K562 treated with DMSO at 1 percent for 12 hours (cell line): ENCODE results near the gene MED31. TPM values are rescaled to one million over a fixed set of nuclear protein-coding genes. Genes with fewer than 3 reads are reported as not detected.

Experiments
- total RNA-seq: library from RNA; unstranded; fragments of 300-600 nt; gene quantifications from 2 replicates; pipeline ENCODE4 v1.2.3, GENCODE V29; 2022; ENCODE audit not compliant: insufficient read depth

MED31 gene
- total RNA-seq = 4.5 and 6.6 TPM in 2 replicates

DNA sequence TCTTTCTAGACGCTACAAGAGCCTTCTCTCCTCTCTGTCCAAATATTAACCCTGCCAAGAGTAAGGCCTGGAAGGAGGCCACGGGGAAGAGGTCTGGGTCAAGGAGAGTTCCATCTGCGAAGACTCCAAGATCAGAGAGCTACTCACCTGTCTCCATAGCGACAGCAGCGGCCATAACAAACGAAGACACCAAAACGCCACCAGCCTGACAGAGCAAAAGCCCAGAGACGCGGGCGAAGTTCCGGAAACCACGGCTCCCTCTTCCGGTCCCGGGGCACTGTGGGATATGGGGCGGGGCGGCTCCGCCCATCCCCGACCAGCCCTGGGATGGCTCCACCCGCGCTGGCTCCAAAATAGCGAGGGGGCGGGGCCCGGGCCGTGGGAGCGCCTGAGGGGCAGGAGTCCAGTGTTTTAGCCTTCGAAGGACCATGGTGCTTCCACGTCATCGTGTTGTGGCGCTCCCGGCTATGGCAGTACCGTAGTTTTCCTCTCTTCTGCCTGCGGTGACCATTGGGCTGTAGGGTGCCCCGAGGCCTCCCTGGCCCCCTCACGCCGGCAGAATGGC, at the start of gene MED31, which contains the start of gene C17orf100:
TSS of gene MED31 (minus strand) at position 252 of the 565 bp plus-strand sequence. CDS start at position 175, 77 bp downstream.
TSS of gene C17orf100 (plus strand) at position 409 of the 565 bp plus-strand sequence. CDS start at position 561, 152 bp downstream.

DNA sequence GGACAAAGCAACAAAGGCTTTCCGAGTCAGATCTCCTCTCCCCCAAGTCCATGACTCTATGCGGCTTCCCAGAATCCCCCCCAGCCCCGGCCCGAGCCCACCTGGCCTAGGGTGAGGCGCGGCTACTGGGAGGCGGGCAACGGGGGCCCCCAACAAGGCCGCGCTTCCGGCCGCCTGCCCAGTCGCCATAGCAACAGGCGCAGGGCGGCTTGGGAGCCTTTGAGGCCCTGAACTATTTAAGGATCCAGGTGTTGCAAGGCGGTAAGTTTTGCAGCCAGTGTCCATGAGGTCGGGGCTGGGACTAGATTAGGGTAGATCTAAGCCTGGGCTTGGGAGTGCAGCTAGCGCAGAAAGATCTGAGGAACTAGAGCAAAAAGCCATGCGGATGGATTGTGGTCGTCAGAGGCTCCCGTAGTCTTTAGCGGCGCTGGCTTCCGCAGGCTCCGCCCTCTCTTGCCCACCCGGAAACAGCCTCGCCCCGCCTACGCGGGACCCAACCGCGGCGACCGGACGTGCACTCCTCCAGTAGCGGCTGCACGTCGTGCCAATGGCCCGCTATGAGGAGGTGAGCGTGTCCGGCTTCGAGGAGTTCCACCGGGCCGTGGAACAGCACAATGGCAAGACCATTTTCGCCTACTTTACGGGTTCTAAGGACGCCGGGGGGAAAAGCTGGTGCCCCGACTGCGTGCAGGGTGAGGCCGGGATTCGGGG, 10.7 kb downstream of the MED31 start, which contains the start of the genes KIAA0753 and TXNDC17:
TSS of gene KIAA0753 (minus strand) at position 176 of the 711 bp plus-strand sequence. CDS start 5,608 bp downstream, outside the sequence.
TSS of gene TXNDC17 (plus strand) at position 525 of the 711 bp plus-strand sequence. CDS start at position 548, 23 bp downstream.

Other genes starting within 250 kb of the MED31 start
- gene AIPL1, start 216.5 kb downstream of the MED31 start, total RNA-seq = not detected in 2 replicates
- 11.6 and 16.0 TPM in 2 replicates for gene PIMREG, start 207.2 kb downstream of the MED31 start, total RNA-seq
- gene PITPNM3, start 95.0 kb downstream of the MED31 start, total RNA-seq = 0.14 and 0.26 TPM in 2 replicates
- 1.5 and 4.4 TPM in 2 replicates for gene KIAA0753, start 10.9 kb downstream of the MED31 start, total RNA-seq
- gene TXNDC17, start 10.5 kb downstream of the MED31 start, total RNA-seq = 80.7 and 111 TPM in 2 replicates
- 2.3 and 2.7 TPM in 2 replicates for gene C17orf100, start 157 bp upstream of the MED31 start, total RNA-seq
- 0.10 TPM in 1 of 2 replicates, not detected in the other for gene SLC13A5, start 61.8 kb upstream of the MED31 start, total RNA-seq
- gene XAF1, start 104.4 kb upstream of the MED31 start, total RNA-seq = 0.52 TPM in 1 of 2 replicates, not detected in the other
- gene FBXO39, start 124.6 kb upstream of the MED31 start, total RNA-seq = not detected in 2 replicates
- not detected in 2 replicates for gene TEKT1, start 180.1 kb upstream of the MED31 start, total RNA-seq